H9 (cell line): ENCODE results near the gene HSD11B1. TPM values are rescaled to one million over a fixed set of nuclear protein-coding genes. Genes with fewer than 3 reads are reported as not detected.

ENCODE experiments used
- DNase-seq: peaks from one replicate; pipeline ENCODE4 v3.0.0-alpha.2; 2017
- H2AFZ ChIP-seq: one replicate; pipeline ENCODE4 v1.6.1; 2013; ENCODE audit warnings: mild to moderate bottlenecking, low read length, control low read depth, moderate library complexity
- H2AK5ac ChIP-seq: 2 replicates; pipeline ENCODE4 v1.6.1; 2013; ENCODE audit warnings: low read length, control low read depth, mixed read lengths; ENCODE audit not compliant: insufficient read length
- H2BK120ac ChIP-seq: one replicate; pipeline ENCODE4 v1.6.1; 2013; ENCODE audit warnings: low read depth, mild to moderate bottlenecking, low read length, control low read depth, inconsistent platforms; ENCODE audit not compliant: poor library complexity, severe bottlenecking
- H2BK12ac ChIP-seq: 2 replicates; pipeline ENCODE4 v1.6.1; 2013; ENCODE audit warnings: low read length, control low read depth, mixed read lengths, low read depth; ENCODE audit not compliant: insufficient read length
- H2BK15ac ChIP-seq: 2 replicates; pipeline ENCODE4 v1.6.1; 2013; ENCODE audit warnings: low read depth, low read length, control low read depth
- H2BK20ac ChIP-seq: one replicate; pipeline ENCODE4 v1.6.1; 2013; ENCODE audit warnings: low read depth, mild to moderate bottlenecking, low read length, control low read depth, inconsistent platforms; ENCODE audit not compliant: poor library complexity, severe bottlenecking
- H2BK5ac ChIP-seq: 2 replicates; pipeline ENCODE4 v1.6.1; 2013; ENCODE audit warnings: low read length, control low read depth, mixed read lengths; ENCODE audit not compliant: insufficient read length
- H3K14ac ChIP-seq: 2 replicates; pipeline ENCODE4 v1.6.1; 2013; ENCODE audit warnings: low read length, control low read depth; ENCODE audit not compliant: insufficient read depth
- H3K18ac ChIP-seq: 2 replicates; pipeline ENCODE4 v1.6.1; 2013; ENCODE audit warnings: low read depth, mild to moderate bottlenecking, mixed read lengths, low read length, control low read depth; ENCODE audit not compliant: insufficient read length
- H3K23ac ChIP-seq: 2 replicates; pipeline ENCODE4 v1.6.1; 2013; ENCODE audit warnings: low read length, control low read depth, mixed read lengths, low read depth; ENCODE audit not compliant: insufficient read length
- H3K23me2 ChIP-seq: 2 replicates; pipeline ENCODE4 v1.6.1; 2013; ENCODE audit warnings: low read depth, mild to moderate bottlenecking, mixed read lengths, low read length, control low read depth; ENCODE audit not compliant: insufficient read length, poor library complexity, severe bottlenecking
- H3K27ac ChIP-seq: 2 replicates; pipeline ENCODE4 v1.5.1; 2013; ENCODE audit warnings: low read length, control low read depth, mixed read lengths, low read depth; ENCODE audit not compliant: insufficient read length
- H3K27me3 ChIP-seq: 2 replicates; pipeline ENCODE4 v1.6.1; 2013; ENCODE audit warnings: low read length, control low read depth, inconsistent platforms; ENCODE audit not compliant: insufficient read depth
- H3K4ac ChIP-seq: 2 replicates; pipeline ENCODE4 v1.6.1; 2013; ENCODE audit warnings: low read depth, mild to moderate bottlenecking, control low read depth, inconsistent platforms, low read length, moderate library complexity
- H3K4me1 ChIP-seq: 2 replicates; pipeline ENCODE4 v1.6.1; 2013; ENCODE audit warnings: low read length, control low read depth, inconsistent platforms; ENCODE audit not compliant: insufficient read depth
- H3K4me2 ChIP-seq: 2 replicates; pipeline ENCODE4 v1.6.1; 2013; ENCODE audit warnings: low read length, control low read depth, mixed read lengths; ENCODE audit not compliant: insufficient read length, insufficient read depth
- H3K56ac ChIP-seq: 2 replicates; pipeline ENCODE4 v1.6.1; 2013; ENCODE audit warnings: low read depth, mild to moderate bottlenecking, mixed read lengths, low read length, control low read depth; ENCODE audit not compliant: insufficient read length
- H3K79me1 ChIP-seq: 2 replicates; pipeline ENCODE4 v1.6.1; 2013; ENCODE audit warnings: low read depth, mild to moderate bottlenecking, moderate library complexity, low read length, control low read depth, inconsistent platforms; ENCODE audit not compliant: insufficient read depth, poor library complexity, severe bottlenecking
- H3K79me2 ChIP-seq: 2 replicates; pipeline ENCODE4 v1.6.1; 2013; ENCODE audit warnings: low read length, control low read depth, inconsistent platforms; ENCODE audit not compliant: insufficient read depth
- H3K9ac ChIP-seq: 2 replicates; pipeline ENCODE4 v1.6.1; 2013; ENCODE audit warnings: low read length, control low read depth, mixed read lengths; ENCODE audit not compliant: insufficient read length; ENCODE audit errors: extremely low read depth
- H3K9me3 ChIP-seq: one replicate; pipeline ENCODE4 v1.6.1; 2013; ENCODE audit warnings: low read depth, low read length, inconsistent platforms; ENCODE audit not compliant: control insufficient read depth
- H3T11ph ChIP-seq: one replicate; pipeline ENCODE4 v1.6.1; 2013; ENCODE audit warnings: mild to moderate bottlenecking, low read length, control low read depth, inconsistent platforms
- H4K20me1 ChIP-seq: one replicate; pipeline ENCODE4 v1.6.1; 2013; ENCODE audit not compliant: control insufficient read depth, insufficient read length, insufficient read depth
- H4K5ac ChIP-seq: 2 replicates; pipeline ENCODE4 v1.6.1; 2013; ENCODE audit warnings: low read depth, mild to moderate bottlenecking, mixed read lengths, low read length, control low read depth; ENCODE audit not compliant: insufficient read length
- H4K8ac ChIP-seq: replicated peaks from 2 replicates; pipeline ENCODE4 v1.6.1; 2013; ENCODE audit warnings: low read length, control low read depth, mixed read lengths, low read depth; ENCODE audit not compliant: insufficient read length
- H4K91ac ChIP-seq: 2 replicates; pipeline ENCODE4 v1.6.1; 2013; ENCODE audit warnings: low read depth, mild to moderate bottlenecking, moderate library complexity, mixed read lengths, low read length, control low read depth; ENCODE audit not compliant: insufficient read length
- H3K27ac Mint-ChIP-seq, 3 experiments: 2 replicates in 2 of 3; 3 replicates in 1 of 3; pipeline ENCODE4 v1.8.0; 2020 to 2021; ENCODE audit warnings: mixed read lengths in 3 of 3, mild to moderate bottlenecking in 1 of 3, moderate library complexity in 1 of 3
- H3K27me3 Mint-ChIP-seq: 2 replicates; pipeline ENCODE4 v1.8.0; 2021; ENCODE audit warnings: low read depth, mild to moderate bottlenecking, moderate library complexity, mixed read lengths
- H3K36me3 Mint-ChIP-seq, 3 experiments: 2 replicates in 2 of 3; 3 replicates in 1 of 3; pipeline ENCODE4 v1.8.0; 2020 to 2021; ENCODE audit warnings: low read depth in 3 of 3, mixed read lengths in 3 of 3; ENCODE audit not compliant: insufficient read depth in 1 of 3
- H3K4me1 Mint-ChIP-seq, 2 experiments: 2 replicates each; pipeline ENCODE4 v1.8.0; 2020; ENCODE audit warnings: mixed read lengths in 2 of 2
- H3K4me3 Mint-ChIP-seq, 2 experiments: 2 replicates in 1 of 2; 3 replicates in 1 of 2; pipeline ENCODE4 v1.8.0; 2020 to 2021; ENCODE audit warnings: mild to moderate bottlenecking in 2 of 2, mixed read lengths in 2 of 2, moderate library complexity in 1 of 2
- H3K9me3 Mint-ChIP-seq, 2 experiments: 2 replicates in 1 of 2; 3 replicates in 1 of 2; pipeline ENCODE4 v1.8.0; 2020; ENCODE audit warnings: mild to moderate bottlenecking in 2 of 2, mixed read lengths in 2 of 2, moderate library complexity in 1 of 2
- CTCF ChIP-seq: fragments of 200-600 bp; sonication (generic); conservative IDR thresholded peaks from 3 replicates; pipeline ENCODE4 v1.8.0; 2021; ENCODE audit warnings: antibody characterized with exemption, mild to moderate bottlenecking
- WGBS: extraction: QIAGEN DNeasy Blood & Tissue Kit; methylation state at CpG from one replicate; pipeline ENCODE4 v1.1.7; 2013; ENCODE audit warnings: missing lambda C conversion rate, low lambda C conversion rate, mixed read lengths; ENCODE audit not compliant: insufficient read length; ENCODE audit errors: extremely low coverage; 5-methylcytosine and 5-hydroxymethylcytosine counted together
- total RNA-seq: library from RNA; stranded (reverse); gene quantifications from 2 replicates; pipeline ENCODE4 v1.2.1, GENCODE V29; 2021

Gene HSD11B1
- total RNA-seq, 1 experiment from 2014 or later, result not detected

- Histone ChIP-seq H3K4ac (no peak overlapping the region), H3K23me2 (no peaks in the 10 kb centered on the region), H3K79me1 (no peaks in the 10 kb centered on the region), H4K8ac (no peak overlapping the region), H3K56ac (no peak overlapping the region), H2AK5ac (no peak overlapping the region), H4K20me1 (no peaks in the 10 kb centered on the region), H2BK20ac (no peak overlapping the region), H3K14ac (no peak overlapping the region), H2AFZ (no peak overlapping the region), H3K4me2 (no peak overlapping the region), H3K9me3 (no peaks in the 10 kb centered on the region), H2BK12ac (no peak overlapping the region), H3K9ac (no peak overlapping the region), H3T11ph (no peak overlapping the region), H2BK120ac (no peak overlapping the region), H3K79me2 (no peaks in the 10 kb centered on the region), H4K5ac (no peak overlapping the region), H2BK5ac (no peak overlapping the region), H3K23ac (no peak overlapping the region), H3K4me1 (no peaks in the 10 kb centered on the region), H3K27me3 (no peaks in the 10 kb centered on the region), H3K27ac (no peak overlapping the region), H2BK15ac (no peak overlapping the region), H4K91ac (no peak overlapping the region), H3K18ac (no peak overlapping the region)
- no peaks in the 10 kb centered on the region for H3K9me3 Mint-ChIP-seq
- H3K36me3 Mint-ChIP-seq, result no peaks in the 10 kb centered on the region
- H3K27me3 Mint-ChIP-seq, result peaks cover 14% of the 10 kb centered on the region
- no peak overlapping the region for H3K27ac Mint-ChIP-seq
- no peak overlapping the region for H3K4me3 Mint-ChIP-seq
- WGBS, result no CpG with 5 or more reads among the region's 4 CpGs
- no peak for DNase-seq
- H3K4me1 Mint-ChIP-seq, result peaks cover 0 to 3% of the 10 kb centered on the region in 2 experiments; a peak in 1 of 4 replicates
- TF ChIP-seq CTCF, result no peak
Measured at GRCh38 chr1:209686322-209686721, 18.3 kb upstream of the HSD11B1 start.
